Endothelial cell of umbilical vein (primary cell): ENCODE measurements around the gene GALNT14. TPM values are rescaled to one million over a fixed set of nuclear protein-coding genes. Genes with fewer than 3 reads are reported as not detected.

ENCODE experiments used
- BruUV-seq: library from RNA; stranded (reverse); fragments of 400-500 nt; replicated peaks from 2 replicates; lab custom pipeline; 2021; lab: Mats Ljungman, UMichigan
- CTCF ChIA-PET: fragments of 300-600, 350-600 bp; sonication (Branson Sonifier 250); formaldehyde crosslinking; loops from one replicate; lab custom pipeline; 2021; ENCODE audit warnings: antibody characterized with exemption, inconsistent platforms; lab: Charles Lee
- POLR2A ChIA-PET: fragments of 300-600, 350-600 bp; sonication (Branson Sonifier 250); formaldehyde crosslinking; loops from one replicate; lab custom pipeline; 2021; ENCODE audit warnings: antibody characterized with exemption, inconsistent platforms; lab: Charles Lee
- DNase-seq: peaks from one replicate; pipeline ENCODE4 v3.0.0-alpha.2; 2011; ENCODE audit warnings: low read depth, low spot score
- FAIRE-seq: peaks from 2 replicates; lab custom pipeline; 2011; peaks lifted over from hg19 to GRCh38; lab: Jason Lieb, UNC
- H2AFZ ChIP-seq: 2 replicates; pipeline ENCODE4 v1.6.0; 2012; ENCODE audit warnings: low read depth, low read length, control low read depth, inconsistent platforms
- H3K27ac ChIP-seq: 2 replicates; pipeline ENCODE4 v1.5.1; 2011; ENCODE audit warnings: low read depth, mild to moderate bottlenecking, control low read depth, low read length, moderate library complexity; ENCODE audit not compliant: insufficient read depth
- H3K27me3 ChIP-seq, 2 experiments: 2 replicates each; pipeline versions ENCODE4 v1.6.0 to v1.6.1; 2011; ENCODE audit warnings: low read length in 2 of 2, mixed read lengths in 1 of 2; ENCODE audit not compliant: control insufficient read depth in 2 of 2, insufficient read depth in 2 of 2
- H3K36me3 ChIP-seq, 2 experiments: 2 replicates in 1 of 2; 3 replicates in 1 of 2; pipeline ENCODE4 v1.5.1; 2011; ENCODE audit warnings: low read length in 2 of 2, mild to moderate bottlenecking in 1 of 2, moderate library complexity in 1 of 2; ENCODE audit not compliant: control insufficient read depth in 2 of 2, insufficient read depth in 2 of 2; ENCODE audit errors: extremely low read depth in 1 of 2
- H3K4me1 ChIP-seq: 3 replicates; pipeline ENCODE4 v1.5.1; 2011; ENCODE audit warnings: mild to moderate bottlenecking, low read length; ENCODE audit not compliant: control insufficient read depth, insufficient read depth; ENCODE audit errors: extremely low read depth
- H3K4me2 ChIP-seq: 2 replicates; pipeline ENCODE4 v1.6.1; 2011; ENCODE audit warnings: low read length, control low read depth, mixed read lengths; ENCODE audit not compliant: insufficient read depth
- H3K4me3 ChIP-seq, 3 experiments: fragments of 200-600 bp in 1 of 3; sonication (generic), shearing (Covaris generic) in 1 of 3; replicated peaks in 1 of 3; 2 replicates each; pipeline ENCODE4 v1.5.1; 2011 to 2016; ENCODE audit warnings: control low read depth in 3 of 3, low read length in 3 of 3, mild to moderate bottlenecking in 2 of 3, inconsistent platforms in 1 of 3, low read depth in 1 of 3, moderate library complexity in 1 of 3; ENCODE audit not compliant: insufficient read depth in 1 of 3
- H3K79me2 ChIP-seq: 2 replicates; pipeline ENCODE4 v1.6.0; 2012; ENCODE audit warnings: low read length, inconsistent platforms; ENCODE audit not compliant: control insufficient read depth, insufficient read depth
- H3K9ac ChIP-seq: replicated peaks from 2 replicates; pipeline ENCODE3; 2011; ENCODE audit warnings: low read length, control low read depth; ENCODE audit not compliant: insufficient read depth; ENCODE audit errors: extremely low read depth
- H3K9me1 ChIP-seq: replicated peaks from 3 replicates; pipeline ENCODE4 v1.6.0; 2011; ENCODE audit warnings: mild to moderate bottlenecking, low read length; ENCODE audit not compliant: control insufficient read depth, insufficient read depth; ENCODE audit errors: extremely low read depth
- H3K9me3 ChIP-seq: replicated peaks from 2 replicates; pipeline ENCODE4 v1.5.1; 2012; ENCODE audit warnings: low read length, inconsistent platforms; ENCODE audit not compliant: control insufficient read depth, insufficient read depth
- H4K20me1 ChIP-seq: replicated peaks from 2 replicates; pipeline ENCODE3; 2011; ENCODE audit warnings: mild to moderate bottlenecking, low read length; ENCODE audit not compliant: control insufficient read depth, insufficient read depth; ENCODE audit errors: extremely low read depth
- CTCF ChIP-seq, 2 donors: IDR thresholded peaks; 1 replicate in 1 of 2; 2 replicates in 1 of 2; pipeline ENCODE4 v1.5.1; 2011; ENCODE audit warnings: low read length in 2 of 2, mild to moderate bottlenecking in 2 of 2, moderate library complexity in 2 of 2, control low read depth in 1 of 2, inconsistent platforms in 1 of 2, low read depth in 1 of 2; ENCODE audit not compliant: insufficient read depth in 1 of 2; ENCODE audit errors: extremely low read depth in 1 of 2
- EZH2 ChIP-seq: IDR thresholded peaks from 2 replicates; pipeline ENCODE4 v1.6.1; 2012; ENCODE audit warnings: borderline replicate concordance, low read depth, mild to moderate bottlenecking, moderate library complexity, low read length, inconsistent platforms; ENCODE audit not compliant: severe bottlenecking
- FOS ChIP-seq: IDR thresholded peaks from 2 replicates; pipeline ENCODE4 v1.6.1; 2011; ENCODE audit warnings: mild to moderate bottlenecking, low read length, moderate library complexity, borderline replicate concordance; ENCODE audit not compliant: insufficient read depth
- GATA2 ChIP-seq: IDR thresholded peaks from 2 replicates; pipeline ENCODE4 v1.7.0; 2011; ENCODE audit warnings: low read depth, mild to moderate bottlenecking, moderate library complexity, mixed read lengths, low read length; ENCODE audit not compliant: insufficient read length, insufficient read depth
- JUN ChIP-seq: IDR thresholded peaks from 2 replicates; pipeline ENCODE4 v1.6.1; 2011; ENCODE audit warnings: borderline replicate concordance, low read depth; ENCODE audit not compliant: insufficient read length, insufficient read depth
- MAX ChIP-seq: IDR thresholded peaks from 2 replicates; pipeline ENCODE4 v1.6.1; 2011; ENCODE audit not compliant: insufficient read depth, insufficient read length
- MYC ChIP-seq: IDR thresholded peaks from one replicate; pipeline ENCODE4 v1.6.1; 2011; ENCODE audit warnings: mild to moderate bottlenecking, low read depth, low read length
- POLR2A ChIP-seq: IDR thresholded peaks from 2 replicates; pipeline ENCODE4 v1.6.1; 2012; ENCODE audit warnings: low read depth, mild to moderate bottlenecking, control low read depth, low read length
- POLR2AphosphoS5 ChIP-seq: IDR thresholded peaks from 2 replicates; pipeline ENCODE4 v1.6.1; 2012; ENCODE audit warnings: low read depth, mild to moderate bottlenecking, control low read depth, low read length, moderate library complexity; ENCODE audit not compliant: insufficient read depth
- dilution Hi-C: fragments of 300-500 bp; cut with MboI; formaldehyde crosslinking; loops from one replicate; pipeline ENCODE4 v1.15.0; 2019; ENCODE audit warnings: low sequenced_read_pairs; ENCODE audit not compliant: extremely low pct_ligation_motif_present
- intact Hi-C: fragments of 100-400 bp; cut with micrococcal nuclease; formaldehyde crosslinking; loops from one replicate; pipeline ENCODE4 v1.10.0; 2022
- polyA plus RNA-seq, 4 experiments: library from polyadenylated mRNA; depleted of rRNA in 3 of 4; stranded (reverse) in 3 of 4; unstranded in 1 of 4; fragments of >200 nt; gene quantifications; 2 replicates each; pipeline versions ENCODE4 v1.2.1 to v1.2.3, GENCODE V29; 2011 to 2012; ENCODE audit warnings: missing spikeins in 1 of 4
- total RNA-seq: library from RNA; stranded (reverse); gene quantifications from 2 replicates; pipeline ENCODE4 v1.2.3, GENCODE V29; 2021

The GALNT14 gene
- total and polyA plus RNA-seq, 2 donors (not counting 3 experiments of a cell fraction or from before 2014, with no cell fraction given): 0.04 to 0.40 TPM

- Histone ChIP-seq H3K36me3 (no peaks in the 10 kb centered on the region), H2AFZ (no peak overlapping the region), H3K27ac (no peak overlapping the region), H3K4me2 (no peak overlapping the region), H3K4me3 (no peak overlapping the region), H3K27me3 (no peaks in the 10 kb centered on the region), H3K79me2 (no peaks in the 10 kb centered on the region), H4K20me1 (no peaks in the 10 kb centered on the region), H3K9me1 (no peaks in the 10 kb centered on the region), H3K4me1 (no peaks in the 10 kb centered on the region), H3K9ac (no peak overlapping the region), H3K9me3 (peaks cover 2% of the 10 kb centered on the region)
- dilution Hi-C loops: no loop called here
- TF ChIP-seq FOS (no peak), JUN (no peak), POLR2AphosphoS5 (no peak), POLR2A (no peak), MYC (no peak), GATA2 (no peak), MAX (no peak), CTCF (IDR thresholded peaks at IDR 0.05; ENCODE audit: extremely low read depth in 1 of 2, insufficient read depth in 1 of 2, low read depth in 1 of 2, low read length in 2 of 2) (no peak), EZH2 (no peak)
- POLR2A ChIA-PET: no interaction called here
- no TSS peak for BruUV-seq
- intact Hi-C loops: no loop called here
- DNase-seq (no peak), FAIRE-seq (no peak)
- CTCF ChIA-PET: no interaction called here
Measured at GRCh38 chr2:30985493-30986230, 152.6 kb downstream of the GALNT14 start.
